Measurements from ENCODE around the gene AMMECR1L. TPM values are rescaled to one million over a fixed set of nuclear protein-coding genes. Genes with fewer than 3 reads are reported as not detected.

The AMMECR1L gene
- total RNA-seq, 1 experiment from 2014 or later: 11.9 TPM

DNA sequence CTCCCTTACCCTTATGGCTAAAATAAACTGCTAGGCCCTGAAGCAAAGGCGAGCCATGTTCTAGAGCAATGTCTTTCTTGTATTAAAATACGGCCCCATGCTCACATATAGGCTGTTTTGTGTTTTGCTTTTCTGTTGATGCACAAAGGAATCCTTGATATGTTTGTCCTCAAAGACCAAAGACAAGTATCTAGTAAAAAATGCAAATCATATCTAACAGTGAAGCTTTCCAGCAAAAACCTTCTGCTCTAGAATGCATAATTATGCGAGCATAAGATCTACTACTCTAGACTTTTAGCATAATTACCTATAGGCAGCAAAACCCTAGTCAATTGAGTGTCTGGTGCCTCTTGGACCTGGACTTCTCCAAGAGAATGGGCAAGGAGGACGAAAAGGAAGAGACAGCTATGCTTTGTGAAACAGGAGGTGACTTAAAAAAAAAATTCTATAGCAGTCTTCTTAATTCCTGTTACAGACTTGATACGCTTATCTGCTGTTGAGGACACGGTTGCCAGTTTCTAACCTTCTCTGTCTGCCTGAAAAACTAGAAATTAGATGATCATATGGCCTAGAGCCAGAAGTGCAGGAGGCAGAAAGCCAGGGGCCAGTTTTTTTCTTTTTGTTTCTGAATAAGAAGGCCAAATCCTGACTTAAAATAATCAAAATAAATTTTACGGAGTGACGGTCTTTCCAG, 1.5 kb upstream of the AMMECR1L start:
- DNase-seq (ENCODE audit: low read depth): no peak

DNA sequence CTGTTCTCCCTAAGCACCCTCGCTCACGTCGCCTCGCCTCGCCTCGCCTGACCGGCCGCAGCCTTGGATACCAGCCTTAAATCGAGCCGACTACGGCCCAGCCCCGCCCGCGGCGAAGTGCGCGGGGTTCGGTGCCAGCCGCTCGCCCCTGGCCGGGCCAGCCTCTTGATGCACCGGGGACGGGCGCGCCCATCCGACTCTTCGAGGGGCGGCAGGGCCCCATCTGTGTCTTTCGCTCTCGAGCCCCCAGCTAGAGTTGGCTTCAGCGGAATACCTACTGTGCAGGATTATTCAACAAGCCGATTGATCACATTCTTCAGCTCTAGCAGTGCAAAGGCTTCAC, 808 bp upstream of the AMMECR1L start:
- peak; percentile 32 for DNase-seq (ENCODE audit: low read depth)

DNA sequence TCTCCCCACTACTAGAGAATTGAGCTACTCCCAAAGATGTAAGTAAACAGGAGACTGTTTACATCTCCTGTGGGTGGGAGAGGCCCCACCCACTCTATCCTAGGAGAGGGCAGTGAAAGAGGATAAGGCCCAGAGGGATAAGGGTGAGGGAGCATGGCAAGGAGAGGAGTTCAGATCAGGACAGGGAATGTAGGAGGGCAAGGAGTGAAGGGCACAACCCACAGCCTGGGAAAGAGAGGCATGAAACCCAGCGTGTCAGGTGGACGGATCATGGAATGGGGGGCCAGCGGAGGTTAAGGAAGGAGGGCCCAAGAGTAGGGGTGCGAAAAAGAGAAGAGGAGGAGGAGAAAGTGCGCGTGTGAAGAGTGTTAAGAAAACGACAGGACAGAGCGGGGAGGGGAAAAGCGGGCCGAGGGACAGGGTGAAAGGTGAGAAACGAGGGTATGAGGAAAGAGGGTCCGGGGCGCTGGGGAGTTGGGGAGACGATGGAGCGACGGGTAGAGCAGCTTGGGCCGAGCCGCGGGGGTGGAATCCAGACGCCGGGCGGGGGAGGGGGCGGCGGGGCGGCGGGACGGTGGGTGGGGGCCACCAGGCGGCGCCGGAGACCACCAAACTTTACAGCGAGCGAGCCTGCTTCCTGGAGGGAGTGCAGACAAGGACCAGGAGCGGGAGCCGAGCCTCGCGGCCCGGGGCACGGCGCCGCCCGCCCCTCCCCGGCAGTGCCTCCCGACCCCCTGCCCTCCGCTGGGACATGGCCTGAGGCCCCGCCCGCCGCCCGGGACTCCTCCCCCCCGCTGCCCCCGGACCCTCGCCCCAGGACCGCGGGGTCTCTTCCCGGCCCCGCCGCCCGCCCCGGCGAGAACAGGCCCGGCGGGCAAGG, 655 bp downstream of the AMMECR1L start:
- DNase-seq (ENCODE audit: low read depth): peak; percentile 29

DNA sequence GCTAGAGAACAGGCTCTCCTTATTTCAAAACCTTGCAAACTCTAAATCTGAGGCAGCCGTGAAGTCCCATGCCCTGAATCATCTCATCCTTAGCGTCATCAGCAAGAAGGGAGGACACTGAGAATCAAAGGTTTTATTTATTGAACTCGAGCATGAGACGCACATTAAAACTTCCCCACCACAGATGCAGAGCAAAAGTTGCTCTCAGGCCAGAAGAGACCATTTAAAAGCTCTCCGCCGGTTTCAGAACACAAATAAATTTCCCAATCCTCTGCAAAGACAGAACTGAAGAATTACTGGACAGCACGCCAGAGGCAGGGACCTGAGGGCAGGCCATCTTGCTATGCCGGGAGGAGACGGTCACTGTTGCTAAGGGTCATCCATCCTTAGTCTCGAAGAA, 1.3 kb downstream of the AMMECR1L start:
- DNase-seq (ENCODE audit: low read depth): no peak

DNA sequence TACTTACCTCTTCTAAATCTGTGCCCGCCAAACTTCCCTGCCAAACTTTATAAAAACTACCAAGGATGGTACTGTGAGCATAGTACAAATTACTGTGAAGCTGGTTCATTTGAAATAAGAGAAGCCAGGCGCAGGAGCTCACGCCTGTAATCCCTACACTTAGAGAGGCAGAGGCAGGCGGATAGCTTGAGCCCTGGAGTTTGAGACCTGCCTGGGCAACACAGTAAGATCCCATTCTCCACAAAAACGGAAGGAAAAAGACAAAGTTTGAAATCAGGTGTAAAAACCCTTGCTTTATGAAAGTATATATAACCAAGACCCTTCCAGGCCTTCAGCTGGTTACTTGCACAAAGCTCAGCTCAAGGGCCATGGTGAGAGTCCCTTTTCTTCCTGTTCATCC, 5.9 kb downstream of the AMMECR1L start:
- no peak for DNase-seq (ENCODE audit: low read depth)

DNA sequence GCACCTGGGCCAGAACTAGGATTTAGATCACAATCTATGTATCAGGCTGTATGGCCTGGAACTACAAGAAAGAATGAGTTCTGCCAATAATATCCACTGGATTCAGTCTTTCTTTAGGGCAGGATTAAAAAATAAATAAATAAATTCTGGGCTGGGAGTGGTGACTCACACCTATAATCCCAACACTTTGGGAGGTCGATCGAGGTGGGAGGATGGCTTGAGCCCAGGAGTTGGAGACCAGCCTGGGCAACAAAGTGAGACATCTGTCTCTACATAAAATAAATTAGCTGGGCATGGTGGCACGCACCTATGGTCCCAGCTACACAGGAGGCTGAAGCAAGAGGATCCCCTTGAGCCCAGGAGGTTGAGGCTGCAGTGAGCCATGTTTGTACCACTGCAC, 8.1 kb downstream of the AMMECR1L start:
- peak; percentile 29 for DNase-seq (ENCODE audit: low read depth)

DNA sequence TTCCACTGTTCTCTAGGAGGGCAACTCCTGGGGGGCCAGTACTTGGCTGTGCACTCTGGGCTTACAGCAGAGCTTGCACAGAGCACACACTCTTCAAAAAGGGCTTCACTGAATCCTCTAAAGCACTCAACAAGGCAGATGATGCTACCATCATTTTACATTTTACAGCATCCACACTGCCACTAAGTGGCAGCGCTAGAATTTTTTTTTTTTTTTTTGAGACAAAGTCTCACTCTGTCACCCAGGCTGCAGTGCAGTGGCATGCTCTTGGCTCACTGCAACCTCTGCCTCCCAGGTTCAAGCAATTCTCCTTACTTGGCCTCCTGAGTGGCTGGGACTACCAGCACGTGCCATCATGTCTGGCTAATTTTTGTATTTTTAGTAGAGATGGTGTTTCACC, 8.6 kb downstream of the AMMECR1L start:
- DNase-seq (ENCODE audit: low read depth): no peak

DNA sequence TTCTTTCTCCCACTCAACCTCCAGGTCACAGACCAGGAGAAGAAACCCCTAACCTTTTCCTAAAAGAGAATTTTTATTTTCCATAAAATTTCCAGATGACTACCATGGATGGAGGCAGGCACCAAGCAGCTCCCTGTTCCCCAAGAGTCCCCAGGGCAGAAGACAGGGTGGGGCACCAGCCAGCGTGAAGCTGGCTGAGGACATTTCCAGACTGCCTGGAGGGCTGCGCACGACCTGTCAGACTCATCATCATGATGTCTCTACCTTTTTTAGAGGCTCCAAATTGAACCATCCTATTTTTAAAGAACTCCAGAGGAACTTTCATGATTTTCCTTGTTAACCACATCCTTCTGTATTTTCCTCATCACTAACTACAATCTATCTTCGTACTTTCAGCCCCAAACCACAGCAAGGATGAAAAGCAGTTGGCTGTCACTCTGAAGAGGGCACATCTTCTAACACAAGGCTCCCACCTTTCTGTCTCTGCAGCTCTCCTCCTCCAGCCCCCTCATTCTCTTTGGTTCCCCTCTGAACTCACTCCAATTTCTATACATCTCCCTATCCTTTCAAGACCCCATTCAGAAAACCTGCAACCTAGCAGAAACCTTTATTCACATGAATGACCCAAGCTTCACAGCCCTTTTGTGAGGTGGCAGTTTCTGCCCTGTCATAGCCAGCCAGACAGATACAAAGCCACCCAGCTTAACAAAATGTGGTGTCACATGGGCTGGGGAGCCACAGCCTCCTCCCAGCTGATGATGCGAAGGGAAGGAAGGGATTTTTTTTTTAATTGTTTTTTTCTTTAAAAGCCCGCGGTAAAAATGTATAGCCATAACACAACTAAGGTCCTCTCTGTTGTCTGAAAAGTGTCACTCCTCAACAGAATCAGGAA, 11.1 kb downstream of the AMMECR1L start:
- no peak for DNase-seq (ENCODE audit: low read depth)

DNA sequence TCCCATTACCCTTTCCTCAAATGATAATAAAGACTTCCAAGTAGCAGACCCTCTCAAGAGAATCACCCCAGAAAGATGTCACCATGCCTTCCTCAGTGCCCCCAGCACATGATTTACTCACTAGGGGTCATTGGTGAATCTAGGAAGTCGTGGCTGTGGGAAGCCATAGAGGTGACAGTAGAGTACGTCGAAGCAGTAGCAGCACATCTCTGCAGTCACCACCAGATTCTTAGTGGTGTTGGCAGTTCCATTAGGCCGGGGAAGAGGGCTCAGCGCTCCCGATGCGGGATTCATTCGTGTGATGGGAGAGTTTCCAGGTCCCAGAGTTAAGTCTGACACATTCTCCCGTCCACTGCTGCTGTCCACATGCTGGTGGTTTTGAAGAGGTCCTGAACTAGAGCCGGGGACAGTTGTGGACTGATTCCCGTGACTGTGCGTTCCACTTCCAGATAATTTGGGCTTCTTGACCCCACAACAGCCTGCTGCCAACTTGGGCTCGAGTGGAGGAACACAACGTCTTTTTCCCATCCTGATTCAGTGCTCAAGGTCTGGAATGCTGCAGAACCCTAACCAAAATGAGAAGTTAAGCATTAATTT, 12.0 kb downstream of the AMMECR1L start:
- DNase-seq (ENCODE audit: low read depth): no peak

DNA sequence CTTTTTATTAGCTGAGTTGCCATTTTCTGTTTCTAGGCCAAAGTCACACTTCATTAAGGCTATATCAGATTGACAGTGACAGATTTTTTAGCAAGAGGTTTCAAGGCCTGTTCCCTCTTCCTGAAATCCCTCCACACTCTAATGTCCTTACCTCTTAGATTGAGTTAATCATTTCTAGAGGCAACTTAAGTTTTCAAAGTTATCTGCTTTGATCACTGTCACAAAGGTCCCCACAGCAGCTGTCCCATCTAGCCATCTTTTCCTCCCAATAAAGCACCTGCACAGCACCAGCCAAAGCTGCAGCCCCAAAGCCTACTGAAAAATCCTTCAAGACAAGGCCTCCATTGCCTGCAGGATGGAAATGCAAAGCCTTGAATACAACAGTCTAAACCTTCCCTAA, 13.4 kb downstream of the AMMECR1L start:
- no peak for DNase-seq (ENCODE audit: low read depth)

DNA sequence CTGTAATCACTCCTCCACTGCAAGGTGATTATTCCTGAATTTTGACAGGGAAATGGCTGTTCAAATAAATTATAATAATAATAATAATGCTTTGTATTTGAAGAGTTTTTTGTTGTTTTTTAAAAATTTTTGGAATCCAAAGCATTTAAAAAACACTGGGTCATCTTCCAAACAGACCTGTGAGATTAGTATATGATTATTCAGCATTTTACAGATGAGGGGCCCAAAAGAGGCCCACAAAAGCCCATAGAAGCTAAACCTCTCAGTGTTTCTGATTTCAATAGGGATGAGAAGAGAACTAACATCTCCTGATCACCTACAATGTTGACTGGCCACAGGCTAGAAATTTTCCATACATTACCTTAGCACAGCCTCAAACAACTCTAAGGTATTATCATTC, 19.8 kb downstream of the AMMECR1L start:
- no peak for DNase-seq (ENCODE audit: low read depth)

DNA sequence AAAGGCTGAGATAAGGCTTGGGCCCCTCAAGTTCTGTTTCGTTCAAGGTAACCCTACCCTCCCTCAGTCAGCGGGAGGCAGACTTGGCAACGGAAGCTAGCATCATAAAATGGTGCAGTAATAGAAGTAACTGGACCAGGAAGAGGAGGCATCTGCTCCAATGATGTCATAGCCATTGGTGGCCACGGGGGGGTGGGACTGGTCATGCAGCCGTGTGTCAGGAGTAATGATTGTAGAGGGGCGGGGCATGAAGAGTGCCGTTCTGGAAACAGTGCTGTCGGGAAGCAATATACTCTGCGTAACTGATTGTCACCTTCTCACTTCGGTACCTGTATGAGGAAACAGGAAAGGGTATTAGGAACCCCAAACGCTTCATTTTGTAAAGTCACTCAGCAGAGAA, 20.9 kb downstream of the AMMECR1L start:
- peak; percentile 25 for DNase-seq (ENCODE audit: low read depth)

DNA sequence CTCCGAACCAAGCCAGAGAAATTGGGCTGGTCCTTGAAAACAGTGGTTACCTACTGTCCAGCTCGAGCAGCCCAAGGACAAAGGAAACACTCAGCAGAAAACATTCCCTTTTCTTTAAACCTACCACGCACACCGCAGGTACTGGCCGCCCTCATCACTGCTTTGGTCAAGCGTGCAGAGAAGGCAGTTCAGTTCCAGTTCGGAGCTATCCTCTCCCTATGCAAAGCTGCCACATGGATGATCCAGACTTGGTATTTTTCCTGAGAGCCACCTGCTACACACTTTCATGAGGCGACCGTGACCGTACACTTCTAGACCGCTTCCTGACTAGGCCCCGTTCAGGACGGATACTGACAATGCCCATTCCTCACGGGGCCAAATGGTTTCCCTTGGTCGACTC, 23.5 kb downstream of the AMMECR1L start:
- DNase-seq (ENCODE audit: low read depth): no peak

DNA sequence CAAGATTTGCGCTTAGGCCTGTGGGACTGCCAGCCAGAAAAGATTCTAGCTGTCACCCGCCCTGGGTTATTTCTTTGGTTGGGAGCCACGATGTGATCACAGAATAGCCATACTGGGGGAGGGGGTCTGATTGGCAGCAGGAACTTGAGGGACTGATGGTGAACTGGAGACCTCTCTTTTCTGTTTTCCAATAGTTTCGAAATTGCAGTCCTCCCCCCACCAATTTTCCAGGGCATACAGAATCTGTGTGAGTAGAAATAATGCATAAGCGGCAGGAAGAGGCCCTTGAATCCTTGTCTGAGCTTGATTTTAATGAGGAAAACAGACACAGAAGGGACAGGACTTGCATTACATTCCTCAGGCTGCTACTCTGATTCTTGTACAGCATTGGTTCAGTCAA, 25.6 kb downstream of the AMMECR1L start:
- DNase-seq (ENCODE audit: low read depth): no peak

DNA sequence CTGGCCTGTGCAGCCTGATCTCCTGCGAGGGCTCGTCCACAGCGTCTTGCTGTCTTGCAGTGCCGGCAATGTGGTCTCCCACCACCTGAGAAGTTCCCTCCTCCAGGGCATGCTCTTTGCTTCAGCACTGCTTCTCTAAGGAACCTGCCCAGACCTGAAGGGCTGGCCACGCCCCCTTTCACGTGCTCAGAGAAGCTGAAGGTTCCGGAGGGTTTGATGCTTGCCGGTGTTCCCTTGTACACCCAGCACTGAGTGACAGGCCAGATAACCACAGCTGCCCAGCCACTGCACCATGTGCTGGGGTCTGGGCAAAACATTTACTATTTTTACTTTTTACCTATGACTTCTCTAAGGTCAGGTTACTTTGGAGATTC, 26.1 kb downstream of the AMMECR1L start:
- DNase-seq (ENCODE audit: low read depth): peak; percentile 9

DNA sequence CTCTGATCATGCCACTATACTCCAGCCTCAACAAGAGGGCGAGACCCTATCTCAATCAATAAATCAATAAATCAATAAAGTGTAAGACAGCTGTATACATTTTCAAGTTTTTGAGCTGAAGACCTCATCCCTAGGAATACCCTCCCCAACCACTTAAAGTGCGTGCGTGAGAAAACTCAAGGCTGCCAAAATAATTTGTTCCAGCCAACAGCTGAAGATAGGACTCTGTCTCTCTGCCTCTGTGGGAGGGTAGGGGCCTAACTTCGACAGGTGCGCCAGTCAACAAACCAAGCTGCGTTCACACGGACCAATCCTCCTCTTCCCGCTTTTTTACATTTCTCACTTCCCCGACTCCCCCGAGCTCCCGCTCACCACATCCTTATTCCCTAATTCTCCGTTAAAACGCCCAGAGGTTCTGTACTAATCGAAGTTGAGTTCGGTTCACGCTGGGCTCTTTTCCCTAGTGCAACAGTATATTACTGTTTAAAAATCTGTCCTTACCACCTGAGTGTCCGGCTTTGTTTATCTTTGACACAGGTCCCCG, 28.4 kb downstream of the AMMECR1L start:
- peak; percentile 20 for DNase-seq (ENCODE audit: low read depth)

DNA sequence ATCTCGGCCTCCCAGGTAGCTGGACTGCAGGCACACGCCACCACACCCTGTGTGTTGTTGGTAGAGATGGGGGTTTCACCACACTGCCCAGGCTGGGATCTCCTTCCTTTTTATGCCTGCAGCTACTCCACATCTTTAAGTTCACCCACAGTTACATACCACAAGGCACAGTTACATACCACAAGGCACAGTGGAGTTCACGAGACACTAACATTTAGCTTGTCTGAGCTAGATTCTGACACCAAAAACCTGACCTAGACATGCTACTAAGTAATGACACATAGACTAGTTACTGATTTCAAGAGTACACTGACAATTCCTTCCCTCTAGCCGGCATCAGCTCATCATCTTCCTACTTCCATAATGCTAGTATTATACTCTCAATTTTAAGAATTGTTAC, 32.1 kb downstream of the AMMECR1L start:
- DNase-seq (ENCODE audit: low read depth): no peak

DNA sequence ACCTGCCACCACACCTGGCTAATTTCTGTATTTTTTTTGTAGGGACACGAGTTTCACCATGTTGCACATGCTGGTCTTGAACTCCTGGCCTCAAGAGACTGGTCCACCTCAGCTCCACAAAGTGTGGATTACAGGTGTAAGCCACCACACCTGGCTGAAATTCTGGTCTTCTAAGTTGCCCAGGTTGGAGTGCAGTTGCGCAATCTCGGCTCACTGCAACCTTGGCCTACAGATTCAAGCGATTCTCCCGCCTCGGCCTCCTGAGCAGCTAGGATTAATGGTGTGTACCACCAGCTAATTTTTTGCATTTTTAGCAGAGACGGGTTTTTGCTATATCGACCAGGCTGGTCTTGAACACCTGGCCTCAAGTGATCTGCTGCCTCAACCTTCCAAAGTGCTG, 33.4 kb downstream of the AMMECR1L start:
- DNase-seq (ENCODE audit: low read depth): no peak

DNA sequence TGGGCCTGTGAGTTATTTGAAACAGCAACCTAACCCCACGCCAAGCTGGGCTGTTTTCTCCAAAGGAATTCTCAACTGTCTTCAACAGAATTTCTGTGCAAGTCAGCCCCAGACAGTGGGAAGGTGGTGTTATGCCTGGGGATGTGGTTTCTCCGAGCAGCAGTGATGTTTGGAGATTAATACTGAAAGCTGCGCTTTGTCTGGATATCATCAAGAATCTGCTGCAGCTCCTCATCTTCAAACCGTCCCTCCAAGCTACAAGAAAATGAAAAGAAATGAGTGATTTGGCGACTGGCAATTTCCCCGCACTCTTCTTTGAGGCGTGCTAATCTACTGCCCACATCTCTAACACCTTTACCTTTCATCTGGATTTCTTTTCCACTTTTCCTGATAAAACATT, 37.8 kb downstream of the AMMECR1L start:
- no peak for DNase-seq (ENCODE audit: low read depth)

DNA sequence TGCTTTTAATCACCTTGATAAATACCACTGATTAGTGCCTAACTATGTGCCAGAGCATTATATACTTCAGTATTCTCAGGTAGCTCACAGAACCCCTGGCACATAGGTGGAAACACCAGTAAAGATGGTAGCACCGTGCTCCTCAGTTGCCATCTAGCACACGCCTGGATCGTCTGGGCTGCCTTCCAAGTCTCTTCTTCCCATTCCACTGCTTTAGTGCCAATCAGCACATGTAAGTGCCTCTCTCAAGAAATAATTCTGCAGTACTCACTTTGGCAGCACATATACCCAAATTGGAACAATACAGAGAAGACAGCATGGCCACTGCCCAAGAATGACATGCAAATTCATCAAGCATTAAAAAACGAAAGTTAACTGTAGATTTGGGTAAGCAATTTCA, 40.8 kb downstream of the AMMECR1L start:
- no peak for DNase-seq (ENCODE audit: low read depth)

DNA sequence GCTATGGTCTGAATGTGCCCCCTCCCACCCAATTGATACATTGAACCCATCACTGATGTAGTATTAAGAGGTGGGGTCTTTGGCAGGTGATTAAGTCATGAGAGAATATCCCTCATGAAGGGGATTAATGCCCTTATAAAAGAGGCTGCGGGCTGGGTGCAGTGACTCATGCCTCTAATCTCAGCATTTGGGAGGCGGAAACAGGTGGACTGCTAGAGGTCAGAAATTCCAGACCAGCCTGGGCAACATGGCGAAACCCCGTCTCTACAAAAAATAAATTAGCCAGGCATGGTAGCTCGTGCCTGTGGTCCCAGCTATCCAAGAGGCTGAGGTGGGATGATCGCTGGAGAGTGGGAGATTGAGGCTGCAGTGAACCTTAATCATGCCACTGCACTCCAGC, 42.1 kb downstream of the AMMECR1L start:
- no peak for DNase-seq (ENCODE audit: low read depth)

All from Daoy (cell line).